Esophagus muscularis mucosa (tissue), 4 donors: Measurements from ENCODE around the gene HSD3B7. TPM values are rescaled to one million over a fixed set of nuclear protein-coding genes. Genes with fewer than 3 reads are reported as not detected.

ENCODE experiments used
- DNase-seq: peaks from one replicate; pipeline ENCODE4 v3.0.0-alpha.2; 2017; ENCODE audit errors: extremely low spot score
- H3K27ac ChIP-seq, 4 donors: fragments of 200-600 bp; sonication (generic); replicated peaks in 1 of 4; 1 replicate in 3 of 4; 2 replicates in 1 of 4; pipeline ENCODE4 v1.5.1; 2016 to 2019; ENCODE audit warnings: mild to moderate bottlenecking in 1 of 4
- H3K27me3 ChIP-seq, 4 donors: fragments of 200-600 bp; sonication (generic); one replicate each; pipeline versions ENCODE4 v1.5.1 to v1.6.0; 2016 to 2019
- H3K36me3 ChIP-seq, 4 donors: fragments of 200-600 bp; sonication (generic); one replicate each; pipeline ENCODE4 v1.5.1; 2016 to 2019
- H3K4me1 ChIP-seq, 4 donors: fragments of 200-600 bp; sonication (generic); one replicate each; pipeline ENCODE4 v1.5.1; 2016 to 2019
- H3K4me3 ChIP-seq, 4 donors: fragments of 200-600 bp; sonication (generic); 1 replicate in 2 of 4; 2 replicates in 2 of 4; pipeline ENCODE4 v1.5.1; 2016 to 2019; ENCODE audit warnings: mild to moderate bottlenecking in 4 of 4, moderate library complexity in 1 of 4
- H3K9me3 ChIP-seq, 4 donors: fragments of 200-600 bp; sonication (generic); 1 replicate in 3 of 4; 2 replicates in 1 of 4; pipeline ENCODE4 v1.5.1; 2016 to 2019
- CTCF ChIP-seq, 3 experiments: fragments of 200-600 bp in 2 of 3; fragments of 450-650 bp in 1 of 3; sonication (generic) in 2 of 3; IDR thresholded peaks; one replicate each; pipeline ENCODE4 v1.5.1; 2017 to 2019; ENCODE audit warnings: antibody characterized with exemption in 3 of 3, mild to moderate bottlenecking in 2 of 3, moderate library complexity in 1 of 3
- EP300 ChIP-seq: sonication (generic); formaldehyde crosslinking; IDR thresholded peaks from one replicate; pipeline ENCODE4 v1.6.1; 2017; ENCODE audit warnings: antibody characterized with exemption
- POLR2A ChIP-seq: fragments of 450-650 bp; IDR thresholded peaks from one replicate; pipeline ENCODE4 v1.6.1; 2017; ENCODE audit warnings: antibody characterized with exemption, moderate library complexity, mild to moderate bottlenecking, low read depth
- POLR2AphosphoS5 ChIP-seq, 2 donors: sonication (generic); formaldehyde crosslinking; IDR thresholded peaks; one replicate each; pipeline ENCODE4 v1.6.1; 2017; ENCODE audit warnings: antibody characterized with exemption in 2 of 2
- WGBS: methylation state at CpG from one replicate; pipeline ENCODE4 v1.1.5; 2018; 5-methylcytosine and 5-hydroxymethylcytosine counted together
- intact Hi-C: fragments of 100-400 bp; cut with DNase I; formaldehyde crosslinking; loops from one replicate; pipeline ENCODE4 v1.15.1; 2023
- total RNA-seq, 4 donors: library from RNA; depleted of rRNA; stranded (reverse); fragments of >200 nt; gene quantifications; one replicate each; pipeline versions ENCODE4 v1.1.0 to v1.2.1, GENCODE V29; 2016

Gene HSD3B7
- total RNA-seq, 4 donors from 2014 or later: 15.4 to 33.0 (median 17.9) TPM

GRCh38 chr16:31002862-31003341 lies 17.9 kb downstream of the HSD3B7 start:
- H3K27ac ChIP-seq: no peak overlapping the region
- TF ChIP-seq EP300: no peak
- TF ChIP-seq POLR2A: no peak
- TF ChIP-seq CTCF (IDR thresholded peaks at IDR 0.05): no peak
- no peak for TF ChIP-seq POLR2AphosphoS5 (IDR thresholded peaks at IDR 0.05)
- no peaks in the 10 kb centered on the region for H3K9me3 ChIP-seq
- no peak overlapping the region for H3K4me3 ChIP-seq
- H3K4me1 ChIP-seq: peaks cover 0 to 3% (median under 1%) of the 10 kb centered on the region in 4 donors
- intact Hi-C loops: no loop called here
- no peaks in the 10 kb centered on the region for H3K36me3 ChIP-seq
- peaks cover 0 to 20% (median 0%) of the 10 kb centered on the region in 4 donors for H3K27me3 ChIP-seq
- no peak for DNase-seq
- WGBS: 80% methylated on average over 8 of the region's 9 CpGs

GRCh38 chr16:31003744-31004143 lies 18.7 kb downstream of the HSD3B7 start:
- TF ChIP-seq EP300 (no peak), POLR2AphosphoS5 (IDR thresholded peaks at IDR 0.05) (no peak), CTCF (IDR thresholded peaks at IDR 0.05) (no peak), POLR2A (no peak)
- Histone ChIP-seq H3K9me3 (no peaks in the 10 kb centered on the region), H3K27ac (no peak overlapping the region), H3K36me3 (no peaks in the 10 kb centered on the region), H3K4me1 (no peaks in the 10 kb centered on the region), H3K4me3 (no peak overlapping the region), H3K27me3 (peaks cover 0 to 29% (median 3%) of the 10 kb centered on the region in 4 donors)
- intact Hi-C loops: no loop called here
- WGBS: 93% methylated on average over 6 of the region's 6 CpGs
- no peak for DNase-seq

- intact Hi-C loops: no loop called here
- no peak for DNase-seq
- Histone ChIP-seq H3K4me3 (no peak overlapping the region), H3K36me3 (no peaks in the 10 kb centered on the region), H3K9me3 (no peaks in the 10 kb centered on the region), H3K27me3 (peaks cover 0 to 38% (median 4%) of the 10 kb centered on the region in 4 donors), H3K4me1 (no peaks in the 10 kb centered on the region), H3K27ac (no peak overlapping the region)
- 83% methylated on average over 2 of the region's 2 CpGs for WGBS
- no peak for TF ChIP-seq EP300
- TF ChIP-seq CTCF (IDR thresholded peaks at IDR 0.05): no peak
- no peak for TF ChIP-seq POLR2AphosphoS5 (IDR thresholded peaks at IDR 0.05)
- TF ChIP-seq POLR2A: no peak
Observed at GRCh38 chr16:31004658-31005057, 19.7 kb downstream of the HSD3B7 start.

- H3K4me3 ChIP-seq: no peak overlapping the region
- 73% methylated on average over 16 of the region's 16 CpGs for whole genome bisulfite sequencing
- peaks cover 0 to 7% (median 3%) of the 10 kb centered on the region in 4 donors for H3K4me1 ChIP-seq
- TF ChIP-seq POLR2A (no peak), CTCF (IDR thresholded peaks at IDR 0.05) (no peak), EP300 (no peak), POLR2AphosphoS5 (IDR thresholded peaks at IDR 0.05) (no peak)
- H3K27me3 ChIP-seq: peaks cover 0 to 46% (median 6%) of the 10 kb centered on the region in 4 donors
- no peaks in the 10 kb centered on the region for H3K9me3 ChIP-seq
- H3K36me3 ChIP-seq: no peaks in the 10 kb centered on the region
- DNase-seq: no peak
- intact Hi-C loops: no loop called here
- H3K27ac ChIP-seq: no peak overlapping the region
Observed at GRCh38 chr16:31005350-31006085, 20.5 kb downstream of the HSD3B7 start.

DNA sequence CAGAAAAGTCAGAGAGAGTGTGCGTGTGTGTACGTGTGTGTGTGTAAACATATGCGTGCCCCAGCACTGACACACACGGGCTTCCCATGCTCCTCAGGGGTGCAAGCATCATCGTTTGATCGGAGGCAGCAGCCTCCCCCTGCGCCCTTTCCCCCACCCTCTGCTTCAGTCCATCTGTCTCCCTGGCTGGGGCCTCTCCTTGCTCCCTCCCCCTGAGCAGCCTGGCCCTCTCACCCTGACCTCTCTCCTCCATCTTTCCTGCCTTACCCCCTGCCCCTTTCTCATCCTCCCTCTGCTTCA lies 21.0 kb downstream of the HSD3B7 start:
- Histone ChIP-seq H3K36me3 (no peaks in the 10 kb centered on the region), H3K4me1 (peaks cover 0 to 12% (median 8%) of the 10 kb centered on the region in 4 donors), H3K27ac (no peak overlapping the region), H3K27me3 (peaks cover 0 to 52% (median 10%) of the 10 kb centered on the region in 4 donors), H3K9me3 (no peaks in the 10 kb centered on the region), H3K4me3 (no peak overlapping the region)
- TF ChIP-seq EP300 (no peak), POLR2AphosphoS5 (IDR thresholded peaks at IDR 0.05) (no peak), POLR2A (no peak), CTCF (IDR thresholded peaks at IDR 0.05) (no peak)
- WGBS: 57% methylated on average over 7 of the region's 7 CpGs
- DNase-seq: no peak
- intact Hi-C loops: no loop called here
